ENCODE data around the gene HACD2.

The HACD2 gene

DNA sequence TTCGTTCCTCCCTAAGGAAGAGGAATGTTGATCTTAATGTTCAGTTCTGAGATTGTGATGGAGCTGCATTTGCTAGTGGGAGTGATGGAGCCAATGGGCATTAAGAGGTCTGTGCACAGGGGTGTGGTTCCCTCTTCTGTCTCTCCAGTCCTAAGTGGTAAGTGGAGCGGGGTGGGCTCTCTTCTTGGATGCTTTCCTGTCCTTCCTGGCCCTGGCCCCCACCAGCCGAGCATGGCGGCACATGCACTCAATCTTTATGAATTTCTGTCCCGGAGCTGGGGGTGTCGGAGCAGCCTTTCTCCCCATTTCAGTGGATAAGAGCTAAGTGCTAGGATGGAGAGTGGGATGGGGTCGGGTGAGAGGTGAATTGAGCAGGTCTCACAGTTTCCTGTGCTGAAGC, 98.4 kb downstream of the HACD2 start:
- no peak for DNase-seq (ENCODE audit: low read depth in 4 of 4, low spot score in 1 of 4)

DNA sequence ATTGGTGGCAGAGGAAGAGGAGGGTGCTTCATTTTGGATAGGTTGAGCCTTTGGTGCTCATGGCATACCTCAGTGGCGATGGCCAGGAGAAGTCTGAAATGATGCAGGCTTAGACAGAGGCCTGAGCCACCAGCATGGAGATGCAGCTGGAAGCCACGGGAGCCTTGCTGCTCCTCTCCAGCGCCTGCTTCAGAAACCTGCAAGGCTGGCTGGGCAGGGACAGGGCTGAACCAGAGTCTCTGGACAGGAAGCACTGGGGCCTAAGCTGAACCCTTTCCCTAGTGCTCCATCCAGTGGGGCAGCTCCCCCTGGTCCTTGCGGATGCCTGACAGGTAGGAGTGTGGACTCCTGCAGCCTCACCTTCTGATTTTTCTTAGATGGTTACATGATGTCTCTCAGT, 99.3 kb downstream of the HACD2 start:
- no peak for DNase-seq (ENCODE audit: low read depth in 4 of 4, low spot score in 1 of 4)

DNA sequence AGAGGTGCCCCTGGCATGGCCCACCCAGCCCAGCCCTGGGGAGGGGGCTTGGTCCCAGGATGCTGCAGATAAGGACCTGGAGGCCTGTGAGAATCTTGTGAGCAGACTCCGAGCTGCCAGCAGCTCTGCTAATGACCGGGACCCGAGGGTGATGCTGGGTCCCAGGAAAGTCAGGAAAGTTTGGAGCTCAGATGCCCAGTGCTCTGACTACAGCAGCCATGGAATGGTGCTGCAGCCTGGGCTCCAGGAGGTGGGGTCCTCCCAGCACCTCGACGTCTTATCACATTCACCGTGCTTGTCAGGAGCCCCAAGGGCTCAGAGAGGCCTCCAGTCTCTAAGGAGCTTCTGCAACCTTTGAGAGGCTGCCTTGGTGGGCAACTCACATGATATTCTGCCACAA, 101.7 kb downstream of the HACD2 start:
- DNase-seq (ENCODE audit: low read depth in 4 of 4, low spot score in 1 of 4) = no peak

DNA sequence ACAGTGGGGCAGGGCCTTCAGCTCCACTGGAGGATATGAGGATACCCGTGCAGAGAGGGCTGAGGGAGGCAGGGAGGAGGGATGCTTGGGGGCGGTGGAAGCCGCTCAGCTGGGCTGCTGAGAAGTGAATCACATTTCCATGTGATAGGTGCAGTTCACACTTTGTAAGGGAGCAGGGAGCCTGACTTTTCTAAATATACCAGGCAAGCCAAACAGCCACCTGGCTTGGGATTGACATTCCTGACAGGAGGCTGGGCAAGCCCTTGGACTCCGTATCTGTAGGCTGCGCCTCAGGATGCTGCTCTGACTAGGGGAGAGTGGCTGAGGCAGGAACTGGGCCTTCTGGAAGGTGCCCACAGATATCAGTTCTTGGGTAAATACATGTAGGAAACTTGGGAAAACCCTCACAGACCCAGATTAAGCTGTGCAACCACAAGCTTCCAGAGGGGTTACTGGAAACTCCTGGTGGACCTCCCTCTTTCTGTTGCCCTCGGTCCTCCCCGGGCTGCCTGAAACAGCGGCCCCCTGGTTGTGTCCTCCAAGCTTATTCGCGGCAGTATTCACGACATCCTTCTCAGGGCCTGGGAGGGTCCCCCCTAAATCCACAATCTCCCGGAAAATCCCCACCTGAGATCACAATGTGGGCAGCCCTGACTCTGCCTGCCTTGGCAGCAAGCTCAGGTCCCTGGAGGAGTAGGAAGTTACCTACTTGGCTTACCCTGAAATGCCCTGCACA, 103.0 kb downstream of the HACD2 start:
- no peak for DNase-seq (ENCODE audit: low read depth in 4 of 4, low spot score in 1 of 4)

DNA sequence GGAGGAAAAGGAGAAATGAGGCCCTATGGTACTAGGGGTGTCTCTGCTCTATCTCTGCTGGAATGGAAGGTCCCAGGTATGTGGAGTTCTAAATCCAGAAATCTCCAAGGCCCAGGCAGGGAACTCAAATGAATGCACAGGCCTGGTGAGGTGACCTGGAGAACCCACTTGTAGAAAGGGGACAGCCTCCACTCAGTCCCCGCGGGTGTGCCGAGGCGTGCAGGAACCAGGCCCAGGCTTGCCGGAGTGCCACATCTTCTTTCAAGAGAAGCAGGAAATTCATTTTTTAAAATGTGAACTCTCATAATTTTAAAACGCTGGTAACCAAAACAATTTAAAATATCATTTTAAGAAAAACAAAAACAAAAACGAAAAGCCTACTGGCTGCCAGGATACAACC, 103.8 kb downstream of the HACD2 start:
- no peak for DNase-seq (ENCODE audit: low read depth in 4 of 4, low spot score in 1 of 4)

DNA sequence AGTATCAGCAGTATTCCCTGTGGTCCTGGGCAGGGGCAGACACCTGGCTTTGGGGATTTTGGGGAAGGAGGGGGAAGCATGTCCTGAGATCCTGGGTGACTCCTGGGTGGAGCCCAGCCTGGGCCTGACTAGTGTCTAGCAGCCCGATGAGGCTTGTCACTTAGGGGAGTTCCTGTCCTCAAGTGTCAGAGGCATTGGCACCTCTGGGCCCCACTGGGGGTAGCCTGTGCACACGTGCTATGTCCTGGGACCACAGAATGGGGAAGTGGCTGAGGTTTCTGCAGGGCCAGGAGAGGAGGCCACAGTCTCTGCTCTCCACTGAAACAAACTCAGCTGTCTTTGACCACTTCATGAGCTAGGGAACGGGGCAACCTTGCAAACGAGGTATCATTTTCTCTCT, 104.4 kb downstream of the HACD2 start:
- no peak for DNase-seq (ENCODE audit: low read depth in 4 of 4, low spot score in 1 of 4)

DNA sequence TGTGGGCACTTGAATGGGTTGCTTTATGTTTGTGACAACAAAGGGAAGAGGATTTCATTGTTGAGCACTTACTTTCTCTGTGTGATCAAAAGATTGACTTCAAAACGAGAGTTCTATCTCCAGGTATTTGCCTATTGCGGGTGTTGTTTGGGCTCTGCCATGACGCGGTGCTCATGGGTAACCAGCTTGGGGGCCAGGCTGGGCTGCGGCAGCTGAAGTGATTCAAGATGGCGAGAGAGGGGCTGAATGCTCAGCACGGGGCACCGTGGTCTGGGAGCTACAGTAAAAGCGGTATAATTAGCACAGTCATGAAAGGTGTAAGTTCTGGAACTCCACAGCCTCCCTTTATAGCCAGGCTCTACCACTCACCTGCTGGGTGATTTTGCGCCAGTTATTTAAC, 105.0 kb downstream of the HACD2 start:
- DNase-seq (ENCODE audit: low read depth in 4 of 4, low spot score in 1 of 4) = no peak

DNA sequence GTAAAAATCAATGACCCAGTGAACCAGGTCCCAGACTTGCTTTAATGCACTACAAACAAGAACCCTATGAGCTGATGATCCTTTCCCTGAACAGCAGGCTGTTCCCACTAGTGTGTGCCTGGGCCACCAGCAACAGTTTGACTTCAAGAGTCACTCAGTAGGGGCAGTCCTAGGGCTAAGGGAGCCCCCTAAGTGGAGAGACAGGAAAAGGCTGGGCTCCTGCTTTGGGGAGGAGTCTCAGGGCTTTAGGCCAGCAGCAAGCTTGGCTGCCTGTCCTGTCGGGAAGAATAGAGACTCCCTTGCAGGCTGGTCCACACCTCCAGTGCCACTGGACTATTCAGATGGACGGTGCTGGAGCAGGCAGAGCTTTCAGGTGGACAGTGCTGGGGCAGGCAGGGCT, 106.5 kb downstream of the HACD2 start:
- DNase-seq (ENCODE audit: low read depth in 4 of 4, low spot score in 1 of 4) = no peak

DNA sequence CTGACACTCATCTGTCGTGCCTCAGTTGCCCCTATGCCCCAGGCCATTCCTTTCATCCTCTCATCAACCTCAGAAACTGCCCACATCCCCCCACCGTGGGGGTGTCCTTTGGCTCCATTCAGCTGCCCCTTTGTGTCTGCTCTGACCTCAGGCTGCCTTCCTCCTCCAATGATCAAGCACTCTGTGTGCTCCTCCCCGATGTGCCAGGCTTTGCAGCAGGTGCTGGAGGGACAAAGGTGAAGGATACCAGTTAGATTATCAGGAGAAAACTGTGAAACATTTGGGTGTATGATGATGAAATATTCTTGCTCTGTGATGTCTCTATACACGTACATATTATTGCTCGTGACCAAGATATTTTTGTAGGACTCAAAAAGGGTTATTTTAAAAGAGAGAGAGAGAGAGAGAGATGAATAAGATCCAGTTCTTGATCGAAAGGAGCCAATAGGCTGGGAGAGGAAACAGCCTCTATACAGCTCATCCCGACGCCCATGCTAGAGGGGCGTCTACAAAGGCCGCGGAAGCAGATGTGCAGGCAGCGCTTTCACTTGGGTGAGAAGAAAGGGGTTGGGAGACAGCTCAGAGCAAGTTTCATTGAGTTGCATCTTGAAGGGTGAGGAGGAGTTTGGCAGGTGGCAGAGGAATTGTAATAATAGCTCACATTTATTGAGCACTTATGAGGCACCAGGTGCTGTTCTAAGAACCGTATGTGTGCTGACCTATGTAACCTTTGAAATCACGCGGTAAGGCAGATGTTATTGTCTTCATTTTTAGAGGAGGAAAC, 107.7 kb downstream of the HACD2 start:
- DNase-seq (ENCODE audit: low read depth in 4 of 4, low spot score in 1 of 4) = no peak

DNA sequence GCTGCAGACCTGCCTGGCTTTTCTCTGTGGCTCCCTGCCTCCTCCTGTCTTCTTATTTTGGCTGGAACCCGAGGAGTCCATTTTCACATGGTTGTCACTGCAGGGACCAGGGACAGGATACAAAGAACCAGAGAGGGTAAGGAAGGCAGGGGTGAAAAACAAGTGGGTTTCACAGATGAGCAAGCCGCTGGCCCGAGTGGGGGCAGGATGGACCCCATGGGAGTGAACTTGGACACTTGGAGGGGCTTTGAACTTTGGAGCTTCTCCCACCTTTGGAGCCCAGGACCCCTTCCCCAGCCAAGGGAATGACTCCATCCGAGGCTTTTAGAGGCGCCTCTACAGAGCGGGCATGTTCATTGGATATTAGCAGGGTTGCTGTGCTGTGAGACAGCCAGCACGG, 109.1 kb downstream of the HACD2 start:
- DNase-seq (ENCODE audit: low read depth in 4 of 4, low spot score in 1 of 4) = no peak

DNA sequence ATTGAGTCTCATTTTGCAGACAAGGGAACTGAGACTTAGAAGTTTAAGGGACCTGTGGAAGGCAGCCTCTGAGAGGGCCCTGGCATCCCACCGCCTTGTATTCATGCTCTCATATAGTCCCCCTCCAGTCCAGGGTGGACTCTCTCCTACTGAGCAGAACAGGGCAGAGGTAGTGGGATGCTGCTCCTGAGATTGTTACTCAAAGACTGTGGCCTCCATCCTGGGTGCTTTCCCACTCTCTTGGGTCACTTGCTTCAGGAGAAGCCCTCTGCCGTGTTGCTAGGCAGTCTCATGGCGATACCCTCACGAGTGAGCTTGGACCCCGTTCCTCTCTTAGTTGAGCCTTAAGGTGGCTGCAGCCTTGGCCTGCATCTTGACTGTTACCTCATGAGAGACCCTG, 113.7 kb downstream of the HACD2 start:
- DNase-seq (ENCODE audit: low read depth in 4 of 4, low spot score in 1 of 4) = no peak

DNA sequence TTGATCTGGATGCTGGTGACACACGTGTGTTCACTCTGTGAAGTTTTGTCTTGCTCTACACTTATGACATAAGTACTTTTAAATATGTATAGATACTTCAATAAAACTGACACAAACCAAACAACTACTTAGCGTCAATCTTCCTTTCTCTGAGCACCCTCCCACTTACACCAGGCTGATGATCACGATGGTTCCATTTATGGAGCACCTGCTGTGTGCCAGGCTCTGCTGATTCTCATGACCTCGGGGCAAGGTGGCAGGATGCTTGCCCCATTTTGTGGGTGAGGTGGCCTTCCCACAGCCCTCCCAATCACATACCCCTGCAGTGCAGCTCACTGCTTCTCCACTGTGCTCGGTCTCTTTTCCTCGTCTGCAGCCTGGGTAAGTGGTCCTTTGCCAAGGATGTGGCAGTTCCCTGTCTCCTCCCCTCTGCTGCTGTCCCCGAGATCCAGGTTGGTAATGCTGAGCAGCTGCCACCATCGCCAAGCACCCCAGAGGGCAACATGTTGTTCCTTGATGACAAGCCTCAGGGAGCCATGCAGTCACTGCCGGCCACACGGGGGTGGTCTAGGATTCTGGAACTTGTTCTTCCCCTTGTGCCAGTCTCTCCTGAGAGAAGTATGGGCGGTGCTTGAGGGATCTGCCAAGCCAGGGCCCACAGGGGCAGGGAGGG, 115.4 kb downstream of the HACD2 start:
- DNase-seq (ENCODE audit: low read depth in 4 of 4, low spot score in 1 of 4) = no peak

DNA sequence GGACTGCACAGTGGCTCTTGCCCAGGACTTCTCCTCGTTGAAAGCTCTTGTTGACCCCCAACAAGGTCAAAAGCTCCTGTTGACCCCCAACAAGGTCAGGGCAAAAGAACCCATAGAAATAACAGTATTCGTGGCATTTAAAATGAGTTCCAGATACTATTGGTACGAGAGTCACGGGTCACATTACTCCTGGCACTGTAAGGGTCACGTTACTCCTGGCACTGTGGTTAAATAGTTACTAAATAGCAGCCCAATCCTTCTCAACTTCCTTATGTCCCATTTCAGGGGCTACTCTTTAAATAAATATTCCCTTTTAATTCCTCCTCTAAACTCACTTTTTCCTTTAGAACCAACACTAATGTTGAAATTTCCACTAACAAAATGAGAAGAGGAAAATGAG, 117.8 kb downstream of the HACD2 start:
- DNase-seq (ENCODE audit: low read depth in 4 of 4, low spot score in 1 of 4) = no peak

DNA sequence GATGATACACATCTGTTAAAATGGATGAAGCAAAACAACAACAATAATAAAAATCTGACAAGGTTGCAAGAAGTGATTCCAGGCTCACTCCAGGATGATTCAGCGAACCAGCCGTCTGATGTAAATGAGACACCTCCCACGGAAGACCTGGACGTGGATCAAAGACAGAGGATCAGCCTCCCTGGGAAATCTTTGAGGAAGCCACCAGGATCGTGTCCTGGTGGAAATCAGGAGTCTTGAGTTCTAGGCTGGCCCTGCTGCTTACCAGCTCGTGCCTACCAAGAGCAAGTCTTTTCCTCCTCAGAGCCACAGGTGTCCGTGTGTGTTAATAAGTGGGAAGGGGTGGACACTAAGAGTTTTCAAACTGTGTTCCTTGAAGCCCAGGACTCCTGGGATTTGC, 120.6 kb downstream of the HACD2 start:
- no peak for DNase-seq (ENCODE audit: low read depth in 4 of 4, low spot score in 1 of 4)

DNA sequence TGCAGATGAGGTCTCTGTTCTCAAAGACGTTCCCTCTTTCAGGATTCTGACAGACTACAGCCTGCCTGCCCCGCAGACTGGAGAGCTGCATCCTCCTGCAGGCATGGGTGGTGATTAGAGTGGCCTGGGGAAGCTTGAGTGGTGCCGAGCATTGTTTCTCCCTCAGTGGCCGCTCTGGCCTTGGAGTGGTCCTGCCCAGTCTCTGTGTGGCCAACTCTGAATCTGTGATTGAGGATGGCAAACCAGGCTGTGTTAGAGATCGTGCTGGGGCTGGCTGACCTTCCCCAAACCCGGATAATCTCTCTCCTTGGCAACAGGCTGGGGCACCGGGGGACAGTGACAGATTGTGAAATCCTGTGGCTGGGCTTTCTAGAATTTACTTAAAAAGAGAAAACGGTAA, 125.0 kb downstream of the HACD2 start:
- DNase-seq (ENCODE audit: low read depth in 4 of 4, low spot score in 1 of 4) = no peak

DNA sequence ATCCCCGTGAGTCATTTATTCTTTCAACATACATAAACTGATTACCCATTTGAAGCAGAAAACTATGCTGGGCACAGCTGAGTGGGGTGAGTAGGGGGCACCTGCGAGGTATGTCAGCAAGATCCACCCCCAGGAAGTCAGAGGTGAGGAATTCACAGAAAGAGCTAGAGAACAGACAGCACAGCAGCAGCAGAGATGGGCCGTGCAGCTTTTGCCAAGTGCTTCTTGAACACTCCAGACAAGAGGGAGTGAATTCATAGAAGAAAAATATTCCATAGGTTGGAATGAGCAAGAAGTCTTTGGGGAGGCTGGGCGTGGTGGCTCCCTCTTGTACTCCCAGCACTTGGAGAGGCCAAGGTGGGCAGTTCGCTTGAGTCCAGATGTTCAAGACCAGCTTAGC, 126.6 kb downstream of the HACD2 start:
- DNase-seq (ENCODE audit: low read depth in 4 of 4, low spot score in 1 of 4) = no peak

DNA sequence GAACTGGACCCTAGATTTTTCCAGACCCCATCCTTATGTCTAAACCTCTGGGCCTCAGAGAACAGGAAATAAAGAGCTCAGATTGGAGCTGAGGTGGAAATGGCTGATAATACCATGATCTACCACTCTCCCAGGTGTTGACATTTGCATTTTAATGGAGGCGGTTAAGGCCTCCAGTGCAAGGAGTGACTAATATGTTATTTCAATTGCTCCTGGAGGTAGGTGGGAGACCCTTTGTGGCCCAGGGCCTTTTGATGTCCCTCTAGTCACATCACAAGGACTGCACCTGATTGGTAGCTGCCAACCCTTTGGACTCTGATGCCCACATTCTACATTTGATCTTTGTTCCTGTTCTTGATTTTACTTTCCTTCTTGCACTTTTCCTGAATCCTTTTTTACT, 127.0 kb downstream of the HACD2 start:
- DNase-seq (ENCODE audit: low read depth in 4 of 4, low spot score in 1 of 4) = no peak

DNA sequence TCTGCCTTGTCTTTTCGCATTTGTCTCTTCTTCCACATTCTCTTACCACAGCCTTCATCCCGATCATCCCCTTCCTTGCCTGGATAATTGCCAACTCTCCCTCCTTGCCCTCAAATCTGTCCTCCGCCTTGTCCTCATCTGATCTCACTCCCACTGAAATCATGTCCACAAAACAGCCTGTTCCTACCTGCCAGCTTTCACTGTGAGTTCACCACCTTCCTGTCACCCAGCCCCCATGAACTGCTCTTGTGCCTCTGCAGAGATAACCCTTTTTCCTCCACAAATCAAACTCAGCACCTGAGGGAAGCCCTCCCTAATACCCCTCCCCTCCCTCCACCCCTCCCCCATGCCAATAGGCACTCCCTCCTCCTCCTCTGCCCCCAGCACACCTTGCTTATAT, 131.2 kb downstream of the HACD2 start:
- DNase-seq (ENCODE audit: low read depth in 4 of 4, low spot score in 1 of 4) = no peak

DNA sequence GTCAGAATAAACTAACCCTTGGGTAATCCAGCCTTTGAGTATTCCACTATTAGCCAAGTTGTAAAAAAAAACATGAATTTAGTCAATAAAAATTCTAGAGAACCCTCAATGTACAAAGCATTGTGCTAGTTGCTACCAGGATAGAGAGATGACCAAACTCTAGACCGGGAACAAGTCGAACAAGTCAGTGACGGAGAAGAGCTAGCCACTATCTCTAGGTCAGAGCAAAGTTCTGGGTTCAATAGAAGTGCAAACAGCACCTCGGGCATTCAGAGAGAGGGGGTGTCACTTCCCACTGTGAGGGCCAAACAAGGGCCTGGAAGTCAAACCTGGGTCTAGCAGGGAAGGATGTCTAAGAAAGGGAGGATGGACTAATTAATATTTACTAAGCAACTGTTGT, 133.7 kb downstream of the HACD2 start:
- DNase-seq (ENCODE audit: low read depth in 4 of 4, low spot score in 1 of 4) = no peak

DNA sequence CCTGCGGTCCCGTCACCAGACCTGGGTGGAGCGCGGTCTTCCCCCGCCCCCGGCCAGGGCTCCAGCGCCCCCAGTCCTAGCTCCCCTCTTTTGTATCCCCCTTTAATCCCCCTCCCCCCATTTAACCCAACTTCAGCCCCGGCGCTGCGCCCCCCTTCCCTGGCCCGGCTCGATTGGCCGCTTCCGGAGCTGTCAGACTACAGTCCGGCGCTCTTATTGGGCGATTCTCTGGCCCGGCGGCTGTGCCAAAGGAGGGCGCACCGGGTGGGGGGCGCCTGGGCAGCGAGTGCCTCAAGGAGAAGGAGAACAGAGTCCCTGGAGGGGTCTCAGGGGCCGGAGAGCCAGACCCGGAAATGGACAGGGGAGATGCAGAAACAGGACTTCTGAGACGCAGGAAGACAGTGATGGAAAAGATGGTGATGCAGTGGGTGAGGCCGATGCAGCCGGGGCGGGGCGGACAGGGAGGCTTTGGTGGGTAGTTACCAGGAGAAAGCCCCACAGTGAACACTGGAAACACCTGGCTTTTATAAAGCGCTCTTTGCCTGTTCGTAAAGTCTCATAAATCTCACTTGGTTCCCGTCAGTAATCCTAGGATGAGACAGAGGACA, 134.8 kb downstream of the HACD2 start:
- DNase-seq (ENCODE audit: low read depth in 4 of 4, low spot score in 1 of 4) = no peak

DNA sequence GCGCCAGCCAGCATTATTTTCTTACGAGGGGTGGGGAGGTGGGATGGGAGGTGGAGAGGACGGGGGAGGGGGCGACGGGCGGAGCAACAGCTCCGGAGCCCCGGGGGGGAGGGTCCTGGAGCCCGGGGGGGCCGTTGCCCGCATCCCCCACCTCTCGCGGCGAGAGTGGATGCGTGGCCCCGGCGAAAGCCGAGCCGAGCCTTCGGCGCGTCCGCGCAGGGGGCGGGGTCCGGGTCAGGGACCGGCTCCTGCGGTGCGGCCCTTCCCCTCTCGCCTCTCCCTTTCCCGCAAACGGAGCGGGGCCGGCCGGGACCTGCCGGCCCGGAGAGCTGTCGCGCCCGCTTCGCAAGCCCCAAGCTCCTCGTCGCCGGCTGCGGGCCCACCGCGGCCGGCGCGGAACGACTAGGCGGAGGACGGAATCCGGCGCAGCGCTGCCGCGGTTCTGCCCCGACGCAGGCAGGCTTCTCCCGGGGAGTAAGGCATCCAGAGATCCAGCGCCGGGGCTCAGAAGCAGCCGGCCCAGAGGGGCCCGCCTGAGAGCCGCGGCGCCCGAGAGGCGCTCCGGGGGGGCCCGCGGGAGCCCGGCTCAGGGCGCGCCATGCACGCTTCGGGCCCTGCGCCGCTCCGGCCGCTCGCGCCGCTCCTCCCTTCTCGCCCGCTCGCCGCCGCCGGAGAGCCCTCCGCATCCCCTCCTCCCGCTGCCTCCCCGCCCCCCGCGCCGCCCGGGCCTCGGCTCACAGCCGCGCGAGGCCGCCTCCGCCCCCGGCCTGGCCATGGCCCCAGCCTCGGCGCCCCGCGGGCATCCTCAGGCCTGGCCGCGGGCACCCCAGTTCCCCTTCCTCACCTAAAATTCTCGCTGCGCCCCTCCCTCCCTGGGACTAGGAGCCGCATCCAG, 135.5 kb downstream of the HACD2 start:
- DNase-seq (ENCODE audit: low read depth in 4 of 4, low spot score in 1 of 4) = no peak

Data from stimulated activated CD4-positive, alpha-beta T cell treated with anti-CD3 and anti-CD28 coated beads, Interleukin-1b, Interleukin-23, amount 100 ng/mL, for 24 hours (primary cell).